ENCODE measurements around the gene IFFO2. TPM values are rescaled to one million over a fixed set of nuclear protein-coding genes. Genes with fewer than 3 reads are reported as not detected.
"Not testable (repeated sequence)": the region's sequence is repeated elsewhere in the genome, so short reads cannot be mapped to it uniquely, and the experiment has no call there.

Gene IFFO2
- total and polyA plus RNA-seq, 4 donors = 0.88 to 7.4 (median 3.0) TPM

DNA sequence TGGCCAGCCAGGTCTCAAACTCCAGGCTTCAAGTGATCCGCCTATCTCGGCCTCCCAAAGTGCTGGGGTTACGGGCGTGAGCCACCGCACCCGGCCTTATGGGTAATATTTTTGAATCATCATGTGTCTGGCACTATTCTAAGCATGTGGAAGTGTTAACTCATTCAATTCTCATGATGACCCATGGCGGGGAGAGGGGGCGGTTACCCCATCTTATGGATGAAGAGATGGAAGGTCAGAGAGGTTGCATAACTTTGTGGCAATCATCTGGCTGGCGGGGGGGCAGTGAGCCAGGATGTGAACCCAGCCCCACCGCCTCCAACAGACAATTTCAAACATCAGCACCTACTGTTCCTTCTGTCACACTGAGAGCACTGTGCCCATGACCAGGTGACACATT lies 85.5 kb downstream of the IFFO2 start:
- Histone ChIP-seq H3K27ac (ENCODE audit: low read depth in 1 of 2, low read length in 2 of 2) (no peak overlapping the region), H3K9me3 (ENCODE audit: control insufficient read depth in 4 of 4, low read length in 3 of 4) (no peaks in the 10 kb centered on the region), H3K27me3 (ENCODE audit: control insufficient read depth in 4 of 4, insufficient read depth in 4 of 4, low read length in 3 of 4) (no peaks in the 10 kb centered on the region), H3K4me1 (ENCODE audit: control insufficient read depth in 4 of 4, insufficient read depth in 4 of 4, low read length in 3 of 4) (peaks cover 0 to 17% (median 2%) of the 10 kb centered on the region in 4 donors), H3K4me3 (ENCODE audit: low read depth in 1 of 3, low read length in 3 of 3) (no peak overlapping the region), H3K36me3 (ENCODE audit: control insufficient read depth in 4 of 4, insufficient read depth in 3 of 4, low read depth in 1 of 4, low read length in 3 of 4) (peaks cover 0 to 35% (median 22%) of the 10 kb centered on the region in 4 donors), H3K9ac (ENCODE audit: low read depth in 1 of 2, low read length in 2 of 2) (no peak overlapping the region)
- 86% methylated on average over 10 of the region's 10 CpGs for WGBS
- TF ChIP-seq MAX (IDR thresholded peaks at IDR 0.05) (no peak), GABPA (IDR thresholded peaks at IDR 0.05 in 1 of 2, conservative IDR thresholded peaks at IDR 0.05 in 1 of 2) (no peak), EGR1 (IDR thresholded peaks at IDR 0.05; ENCODE audit: low read depth in 2 of 2) (no peak), HNF4A (conservative IDR thresholded peaks at IDR 0.05) (no peak), SP1 (IDR thresholded peaks at IDR 0.05) (no peak), RXRA (IDR thresholded peaks at IDR 0.05) (no peak), NR2F2 (IDR thresholded peaks at IDR 0.05) (no peak), REST (IDR thresholded peaks at IDR 0.05) (no peak), FOXA2 (IDR thresholded peaks at IDR 0.05) (no peak), JUND (IDR thresholded peaks at IDR 0.05) (no peak), HNF4G (IDR thresholded peaks at IDR 0.05) (no peak)
- TF ChIP-seq, protein P1, sequence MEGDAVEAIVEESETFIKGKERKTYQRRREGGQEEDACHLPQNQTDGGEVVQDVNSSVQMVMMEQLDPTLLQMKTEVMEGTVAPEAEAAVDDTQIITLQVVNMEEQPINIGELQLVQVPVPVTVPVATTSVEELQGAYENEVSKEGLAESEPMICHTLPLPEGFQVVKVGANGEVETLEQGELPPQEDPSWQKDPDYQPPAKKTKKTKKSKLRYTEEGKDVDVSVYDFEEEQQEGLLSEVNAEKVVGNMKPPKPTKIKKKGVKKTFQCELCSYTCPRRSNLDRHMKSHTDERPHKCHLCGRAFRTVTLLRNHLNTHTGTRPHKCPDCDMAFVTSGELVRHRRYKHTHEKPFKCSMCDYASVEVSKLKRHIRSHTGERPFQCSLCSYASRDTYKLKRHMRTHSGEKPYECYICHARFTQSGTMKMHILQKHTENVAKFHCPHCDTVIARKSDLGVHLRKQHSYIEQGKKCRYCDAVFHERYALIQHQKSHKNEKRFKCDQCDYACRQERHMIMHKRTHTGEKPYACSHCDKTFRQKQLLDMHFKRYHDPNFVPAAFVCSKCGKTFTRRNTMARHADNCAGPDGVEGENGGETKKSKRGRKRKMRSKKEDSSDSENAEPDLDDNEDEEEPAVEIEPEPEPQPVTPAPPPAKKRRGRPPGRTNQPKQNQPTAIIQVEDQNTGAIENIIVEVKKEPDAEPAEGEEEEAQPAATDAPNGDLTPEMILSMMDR (IDR thresholded peaks at IDR 0.05; ENCODE audit: low read depth, low read length, missing input control) = no peak
- no peak for DNase-seq (ENCODE audit: low spot score)

- not testable (repeated sequence) for H3K27ac ChIP-seq (ENCODE audit: low read depth in 1 of 2, low read length in 2 of 2); H3K9ac ChIP-seq (ENCODE audit: low read depth in 1 of 2, low read length in 2 of 2); H3K4me3 ChIP-seq (ENCODE audit: low read depth in 1 of 3, low read length in 3 of 3); DNase-seq (ENCODE audit: low spot score); H3K9me3 ChIP-seq (ENCODE audit: control insufficient read depth in 4 of 4, low read length in 3 of 4); H3K27me3 ChIP-seq (ENCODE audit: control insufficient read depth in 4 of 4, insufficient read depth in 4 of 4, low read length in 3 of 4)
- Histone ChIP-seq H3K36me3 (ENCODE audit: control insufficient read depth in 4 of 4, insufficient read depth in 3 of 4, low read depth in 1 of 4, low read length in 3 of 4) (peaks cover 0 to 31% (median 20%) of the 10 kb centered on the region in 4 donors), H3K4me1 (ENCODE audit: control insufficient read depth in 4 of 4, insufficient read depth in 4 of 4, low read length in 3 of 4) (peaks cover 0 to 17% (median 2%) of the 10 kb centered on the region in 4 donors)
- 50% methylated on average over 3 of the region's 3 CpGs for WGBS
Measured at GRCh38 chr1:18870595-18870865, 85.9 kb downstream of the IFFO2 start.

DNA sequence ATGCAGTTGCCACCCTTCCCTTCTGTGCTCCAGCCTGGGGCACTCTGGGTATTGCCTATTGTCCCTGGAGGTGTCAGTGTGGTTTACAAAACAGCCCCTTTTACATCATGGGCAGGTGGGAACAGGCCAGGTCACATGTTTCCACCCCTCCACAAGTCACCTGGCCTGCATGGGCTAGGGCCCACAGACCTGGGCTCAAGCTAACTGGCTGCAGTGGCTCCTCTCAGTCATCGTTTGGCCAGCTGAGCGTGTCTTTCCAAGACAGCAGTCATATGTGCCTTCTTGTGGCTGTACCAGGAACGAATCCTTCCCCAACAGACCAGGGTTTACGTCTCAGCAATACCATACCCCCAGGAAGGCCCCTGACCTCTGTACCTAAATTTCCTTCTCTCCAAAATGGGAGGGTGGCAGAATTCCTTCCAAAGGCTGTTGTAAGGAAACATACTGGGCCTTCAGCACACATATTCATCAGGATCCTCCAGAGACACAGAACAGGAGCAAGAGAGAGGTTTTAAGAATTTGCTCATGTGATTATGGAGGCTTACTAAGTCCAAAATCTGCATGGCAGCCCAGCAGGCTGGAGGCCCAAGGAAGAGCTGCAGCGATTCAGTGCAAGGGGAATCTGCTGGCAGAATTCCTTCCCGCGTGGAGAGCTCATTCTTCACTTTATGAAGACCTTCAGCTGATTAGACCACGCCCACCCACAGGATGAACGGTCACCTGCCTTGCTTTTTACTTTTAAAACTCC lies 86.5 kb downstream of the IFFO2 start:
- H3K9ac ChIP-seq (ENCODE audit: low read depth in 1 of 2, low read length in 2 of 2) = no peak overlapping the region
- 76% methylated on average over 9 of the region's 9 CpGs for WGBS
- H3K27ac ChIP-seq (ENCODE audit: low read depth in 1 of 2, low read length in 2 of 2) = no peak overlapping the region
- H3K27me3 ChIP-seq (ENCODE audit: control insufficient read depth in 4 of 4, insufficient read depth in 4 of 4, low read length in 3 of 4) = no peaks in the 10 kb centered on the region
- H3K9me3 ChIP-seq (ENCODE audit: control insufficient read depth in 4 of 4, low read length in 3 of 4) = no peaks in the 10 kb centered on the region
- peaks cover 0 to 30% (median 20%) of the 10 kb centered on the region in 4 donors for H3K36me3 ChIP-seq (ENCODE audit: control insufficient read depth in 4 of 4, insufficient read depth in 3 of 4, low read depth in 1 of 4, low read length in 3 of 4)
- no peak overlapping the region for H3K4me3 ChIP-seq (ENCODE audit: low read depth in 1 of 3, low read length in 3 of 3)
- DNase-seq (ENCODE audit: low spot score) = no peak
- H3K4me1 ChIP-seq (ENCODE audit: control insufficient read depth in 4 of 4, insufficient read depth in 4 of 4, low read length in 3 of 4) = peaks cover 0 to 17% (median 1%) of the 10 kb centered on the region in 4 donors
- TF ChIP-seq GABPA (IDR thresholded peaks at IDR 0.05 in 1 of 2, conservative IDR thresholded peaks at IDR 0.05 in 1 of 2) (no peak), NR2F2 (IDR thresholded peaks at IDR 0.05) (no peak), YY1 (IDR thresholded peaks at IDR 0.05) (no peak), REST (IDR thresholded peaks at IDR 0.05) (no peak), HNF4G (IDR thresholded peaks at IDR 0.05) (no peak), FOXA1 (IDR thresholded peaks at IDR 0.05) (no peak), JUND (IDR thresholded peaks at IDR 0.05) (no peak), ATF3 (IDR thresholded peaks at IDR 0.05) (no peak), EGR1 (IDR thresholded peaks at IDR 0.05; ENCODE audit: low read depth in 2 of 2) (no peak), TAF1 (conservative IDR thresholded peaks at IDR 0.05) (no peak)

Measured in liver (tissue), 9 donors.